ENCODE measurements around the gene GNG11.

The GNG11 gene

DNA sequence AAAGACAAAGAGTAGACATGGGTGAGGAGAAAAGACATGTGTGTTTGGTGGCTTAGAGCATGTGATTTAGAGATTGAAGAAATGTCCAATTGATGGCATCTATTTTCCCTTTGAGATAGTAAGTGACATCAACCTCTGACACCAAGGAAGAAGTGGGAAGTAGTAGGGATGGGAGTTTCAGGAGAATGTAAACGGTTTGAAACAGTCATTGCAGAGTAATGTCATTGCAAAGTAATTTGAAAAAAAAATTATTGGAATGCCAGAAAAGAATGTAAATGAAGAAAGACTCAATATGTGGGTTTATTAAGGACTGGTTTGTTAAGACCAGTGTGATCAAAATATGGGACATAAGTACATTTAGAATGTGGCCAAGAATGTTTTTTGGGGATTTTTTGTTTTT is 26.6 kb downstream of the GNG11 start:
- DNase-seq (ENCODE audit: low read depth in 2 of 2), result no peak

DNA sequence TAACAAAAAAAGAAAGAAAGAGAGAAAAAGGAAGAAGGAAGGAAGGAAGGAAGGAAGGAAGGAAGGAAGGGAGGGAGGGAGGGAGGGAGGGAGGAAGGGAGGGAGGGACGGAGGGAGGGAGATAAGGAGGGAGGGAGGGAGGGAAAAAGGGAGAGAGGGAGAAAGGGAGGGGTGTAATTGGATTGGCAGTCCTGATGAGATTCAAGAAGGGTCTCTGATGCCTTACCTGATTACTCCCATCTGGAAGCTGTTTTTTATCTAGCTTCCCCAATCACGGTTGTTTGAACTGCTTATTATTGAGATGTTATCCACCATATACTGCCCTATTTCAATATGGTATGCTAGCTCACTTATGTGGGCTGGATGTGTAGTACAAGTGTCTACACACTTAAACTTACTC is 27.3 kb downstream of the GNG11 start:
- no peak for DNase-seq (ENCODE audit: low read depth in 2 of 2)

DNA sequence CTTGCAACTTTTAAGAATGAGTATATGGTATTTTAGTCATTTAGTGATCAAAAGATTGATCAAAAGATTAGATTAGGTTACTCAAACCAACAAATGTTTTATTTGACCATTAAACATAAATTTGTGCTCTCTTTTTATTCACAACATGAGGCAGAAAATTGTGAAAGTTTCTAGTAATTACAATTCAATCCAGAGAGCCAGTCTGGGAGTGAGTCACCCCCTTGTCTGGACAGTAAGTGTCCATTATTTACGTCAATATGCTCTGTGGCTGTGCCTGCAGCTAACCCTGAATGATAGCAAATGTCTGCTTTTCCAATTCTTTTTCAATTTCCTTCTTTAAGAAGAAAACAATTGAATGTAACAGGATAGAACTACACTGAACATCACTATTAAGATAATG is 27.9 kb downstream of the GNG11 start:
- DNase-seq (ENCODE audit: low read depth in 2 of 2), result no peak

- DNase-seq (ENCODE audit: low read depth in 2 of 2), result no peak
Measured at GRCh38 chr7:93955304-93955703, 33.8 kb downstream of the GNG11 start.

DNA sequence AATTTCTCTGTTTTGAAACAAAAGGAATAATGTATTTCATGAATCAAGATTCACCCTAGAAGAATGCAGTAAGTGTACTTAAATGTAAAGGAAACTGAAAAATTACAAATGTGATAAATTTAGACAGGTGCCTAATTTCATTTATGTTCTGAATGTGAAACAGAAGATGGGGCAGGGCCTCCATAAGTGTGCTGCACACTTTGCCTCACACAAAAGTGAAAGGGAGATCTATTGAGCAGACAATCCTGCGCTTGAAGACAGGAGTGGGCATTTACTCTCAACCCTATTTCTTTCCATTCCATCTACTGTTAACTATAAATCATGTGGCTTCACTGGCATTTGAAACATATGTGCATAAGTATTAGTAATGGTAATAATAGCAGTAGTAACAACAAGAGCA is 36.2 kb downstream of the GNG11 start:
- no peak for DNase-seq (ENCODE audit: low read depth in 2 of 2)

GRCh38 chr7:93958216-93958615 is 36.7 kb downstream of the GNG11 start:
- no peak for DNase-seq (ENCODE audit: low read depth in 2 of 2)

- no peak for DNase-seq (ENCODE audit: low read depth in 2 of 2)
Measured at GRCh38 chr7:93958651-93959050, 37.1 kb downstream of the GNG11 start.

- no peak for DNase-seq (ENCODE audit: low read depth in 2 of 2)
Measured at GRCh38 chr7:93960986-93961385, 39.5 kb downstream of the GNG11 start.

DNA sequence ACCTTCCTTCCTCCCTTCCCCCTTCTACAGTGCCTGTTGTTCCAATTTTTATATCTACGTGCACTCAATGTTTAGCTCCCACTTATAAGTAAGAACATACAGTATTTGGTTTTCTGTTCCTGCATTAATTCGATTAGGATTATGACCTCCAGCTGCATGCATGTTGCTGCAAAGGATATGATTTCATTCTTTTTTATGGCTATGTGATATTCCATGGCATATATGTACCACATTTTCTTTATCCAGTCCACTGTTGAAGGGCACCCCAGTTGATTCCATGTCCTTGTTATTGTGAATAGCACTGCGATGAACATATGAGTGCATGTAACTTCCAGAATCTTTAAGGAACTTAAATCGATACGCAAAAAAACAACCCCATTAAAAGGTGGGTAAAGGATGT is 42.7 kb downstream of the GNG11 start:
- no peak for DNase-seq (ENCODE audit: low read depth in 2 of 2)

DNA sequence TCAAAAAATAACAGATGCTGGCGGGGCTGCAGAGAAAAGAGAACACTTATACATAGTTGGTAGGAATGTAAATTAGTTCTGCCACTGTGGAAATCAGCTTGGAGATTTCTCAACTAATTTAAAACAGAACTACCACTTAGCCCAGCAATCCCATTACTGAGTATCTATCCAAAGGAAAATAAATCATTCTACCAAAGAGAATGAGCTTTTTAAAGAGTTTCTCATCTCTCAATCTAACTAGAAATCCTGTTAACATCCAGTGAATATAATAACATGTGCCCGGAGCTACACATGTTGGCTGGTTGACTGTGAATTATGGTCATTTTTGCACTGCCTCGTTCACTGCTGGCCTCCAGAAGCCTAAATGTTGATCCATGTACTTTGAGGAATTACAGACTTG is 43.3 kb downstream of the GNG11 start:
- DNase-seq (ENCODE audit: low read depth in 2 of 2), result no peak

DNA sequence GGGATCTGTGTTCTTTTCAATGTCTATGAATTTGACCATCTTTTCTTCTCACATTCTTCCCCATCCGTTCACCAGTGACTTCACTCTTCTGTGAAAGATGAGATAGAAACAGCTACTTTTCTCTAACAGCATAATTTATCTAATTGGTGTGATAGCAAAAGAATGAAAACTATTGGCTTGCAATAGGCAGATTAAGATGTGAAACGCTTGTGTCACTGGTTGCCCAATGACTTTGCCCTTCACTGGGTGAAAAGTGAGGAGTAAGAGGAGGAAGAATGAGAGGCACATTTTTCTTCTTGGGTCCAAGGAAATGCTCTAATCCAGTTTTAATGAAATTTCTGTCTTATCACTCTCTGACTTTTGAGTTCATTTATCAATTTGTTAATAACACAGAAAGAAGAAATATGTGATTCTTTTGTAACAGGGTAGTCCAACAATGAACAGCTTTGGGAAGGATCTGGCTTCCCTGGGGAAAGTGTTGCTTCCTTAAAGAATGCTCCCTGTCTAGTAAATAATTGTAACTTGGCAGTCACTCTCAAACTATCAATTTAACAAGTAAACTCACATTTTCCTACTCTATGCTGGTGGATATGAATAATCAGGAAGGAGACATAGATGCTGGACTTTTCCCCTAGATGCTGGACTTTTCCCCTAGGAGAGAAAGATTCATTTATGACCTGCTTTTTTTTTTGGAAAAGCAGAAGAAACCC is 47.5 kb downstream of the GNG11 start:
- no peak for DNase-seq (ENCODE audit: low read depth in 2 of 2)

GRCh38 chr7:93972029-93972725 is 50.6 kb downstream of the GNG11 start:
- no peak for DNase-seq (ENCODE audit: low read depth in 2 of 2)

- no peak for DNase-seq (ENCODE audit: low read depth in 2 of 2)
Measured at GRCh38 chr7:93973134-93973533, 51.6 kb downstream of the GNG11 start.

GRCh38 chr7:93977211-93977950 is 55.8 kb downstream of the GNG11 start:
- DNase-seq (ENCODE audit: low read depth in 2 of 2), result no peak
